WTC11 (cell line): ENCODE data around the gene CD300LG. TPM values are rescaled to one million over a fixed set of nuclear protein-coding genes. Genes with fewer than 3 reads are reported as not detected.
A peak's percentile ranks its signal among the peaks of the same experiment; 100 is the strongest.

Experiments
- ATAC-seq: fragments of 200-7000 bp; cut with Tn5 transposase; 2 replicates; pipeline ENCODE4 v1.10.0; 2021; ENCODE audit warnings: mild to moderate bottlenecking, moderate library complexity
- CTCF ChIA-PET: fragments of 300-600 bp; sonication (Branson Sonifier 250); formaldehyde crosslinking; loops from one replicate; lab custom pipeline; 2021; ENCODE audit warnings: antibody characterized with exemption; lab: Charles Lee
- POLR2A ChIA-PET: fragments of 350-600 bp; sonication (Branson Sonifier 250); formaldehyde crosslinking; loops from one replicate; lab custom pipeline; 2021; ENCODE audit warnings: antibody characterized with exemption; lab: Charles Lee
- DNase-seq: peaks from one replicate; pipeline ENCODE4 v3.0.0; 2021; ENCODE audit warnings: low spot score
- H3K27ac Mint-ChIP-seq: 2 replicates; pipeline ENCODE4 v1.8.0; 2021; ENCODE audit warnings: mixed read lengths
- H3K27me3 Mint-ChIP-seq: 2 replicates; pipeline ENCODE4 v1.8.0; 2021; ENCODE audit warnings: low read depth, mild to moderate bottlenecking, moderate library complexity, mixed read lengths
- H3K36me3 Mint-ChIP-seq: 2 replicates; pipeline ENCODE4 v1.8.0; 2021; ENCODE audit warnings: mixed read lengths
- H3K4me1 Mint-ChIP-seq: 2 replicates; pipeline ENCODE4 v1.8.0; 2022; ENCODE audit warnings: mixed read lengths
- H3K4me3 Mint-ChIP-seq: 2 replicates; pipeline ENCODE4 v1.8.0; 2021; ENCODE audit warnings: mild to moderate bottlenecking, moderate library complexity, mixed read lengths
- H3K9me3 Mint-ChIP-seq: 2 replicates; pipeline ENCODE4 v1.8.0; 2021; ENCODE audit warnings: mixed read lengths
- ATF1 ChIP-seq: sonication (generic); formaldehyde crosslinking; IDR thresholded peaks from 2 replicates; pipeline ENCODE4 v1.8.1; 2023; ENCODE audit warnings: mild to moderate bottlenecking, moderate library complexity, missing genetic modification reagents
- ATF2 ChIP-seq: sonication (generic); formaldehyde crosslinking; IDR thresholded peaks from 2 replicates; pipeline ENCODE4 v1.8.1; 2022; ENCODE audit warnings: low read depth, missing genetic modification reagents, borderline replicate concordance
- E2F1 ChIP-seq: sonication (generic); formaldehyde crosslinking; IDR thresholded peaks from 2 replicates; pipeline ENCODE4 v1.8.0; 2022; ENCODE audit warnings: mild to moderate bottlenecking, missing genetic modification reagents
- ELF4 ChIP-seq: sonication (generic); formaldehyde crosslinking; IDR thresholded peaks from 2 replicates; pipeline ENCODE4 v1.8.1; 2022; ENCODE audit warnings: low read depth, mild to moderate bottlenecking, moderate library complexity, missing genetic modification reagents
- FOXJ3 ChIP-seq: sonication (generic); formaldehyde crosslinking; IDR thresholded peaks from 2 replicates; pipeline ENCODE4 v1.9.0; 2021; ENCODE audit warnings: missing genetic modification reagents, mild to moderate bottlenecking, borderline replicate concordance
- IRF2 ChIP-seq: sonication (generic); formaldehyde crosslinking; IDR thresholded peaks from 2 replicates; pipeline ENCODE4 v1.8.0; 2022; ENCODE audit warnings: low read depth, missing genetic modification reagents, borderline replicate concordance
- JAZF1 ChIP-seq: fragments of 250-450 bp; sonication (Bioruptor Pico); IDR thresholded peaks from 2 replicates; pipeline ENCODE4 v1.9.0; 2021; ENCODE audit warnings: moderate library complexity, mild to moderate bottlenecking, inconsistent platforms
- KAT7 ChIP-seq: sonication (generic); formaldehyde crosslinking; IDR thresholded peaks from 2 replicates; pipeline ENCODE4 v1.8.1; 2023; ENCODE audit warnings: missing genetic modification reagents, mild to moderate bottlenecking, borderline replicate concordance
- MLX ChIP-seq: sonication (generic); formaldehyde crosslinking; IDR thresholded peaks from 2 replicates; pipeline ENCODE4 v1.8.1; 2023; ENCODE audit warnings: mild to moderate bottlenecking, missing genetic modification reagents, moderate library complexity
- MYBL2 ChIP-seq: sonication (generic); formaldehyde crosslinking; IDR thresholded peaks from 2 replicates; pipeline ENCODE4 v1.8.1; 2023; ENCODE audit warnings: mild to moderate bottlenecking, moderate library complexity, missing genetic modification reagents
- NFE2L1 ChIP-seq: sonication (generic); formaldehyde crosslinking; IDR thresholded peaks from 2 replicates; pipeline ENCODE4 v1.8.1; 2023; ENCODE audit warnings: missing genetic modification reagents
- PREB ChIP-seq: sonication (generic); formaldehyde crosslinking; IDR thresholded peaks from 2 replicates; pipeline ENCODE4 v1.8.1; 2022; ENCODE audit warnings: mild to moderate bottlenecking, missing genetic modification reagents, moderate library complexity, borderline replicate concordance
- RELA ChIP-seq: sonication (generic); formaldehyde crosslinking; IDR thresholded peaks from 2 replicates; pipeline ENCODE4 v1.8.1; 2022; ENCODE audit warnings: missing genetic modification reagents, mild to moderate bottlenecking, borderline replicate concordance
- SOX15 ChIP-seq: fragments of 250-450 bp; sonication (Bioruptor Pico); IDR thresholded peaks from 2 replicates; pipeline ENCODE4 v1.9.0; 2021; ENCODE audit warnings: mild to moderate bottlenecking
- STAT6 ChIP-seq: sonication (generic); formaldehyde crosslinking; conservative IDR thresholded peaks from 2 replicates; pipeline ENCODE4 v1.8.1; 2023; ENCODE audit warnings: mild to moderate bottlenecking, low read depth, missing genetic modification reagents, moderate library complexity
- USF1 ChIP-seq: sonication (generic); formaldehyde crosslinking; IDR thresholded peaks from 2 replicates; pipeline ENCODE4 v1.8.0; 2022; ENCODE audit warnings: mild to moderate bottlenecking, missing genetic modification reagents
- ZBTB21 ChIP-seq: sonication (generic); formaldehyde crosslinking; IDR thresholded peaks from 2 replicates; pipeline ENCODE4 v1.8.1; 2023; ENCODE audit warnings: mild to moderate bottlenecking, missing genetic modification reagents, borderline replicate concordance
- ZMAT4 ChIP-seq: fragments of 250-450 bp; sonication (Bioruptor Pico); IDR thresholded peaks from 2 replicates; pipeline ENCODE4 v1.9.0; 2021; ENCODE audit warnings: mild to moderate bottlenecking
- ZNF121 ChIP-seq: sonication (generic); formaldehyde crosslinking; IDR thresholded peaks from 2 replicates; pipeline ENCODE4 v1.8.0; 2023; ENCODE audit warnings: missing genetic modification reagents
- ZNF416 ChIP-seq: fragments of 250-450 bp; sonication (Bioruptor Pico); IDR thresholded peaks from 2 replicates; pipeline ENCODE4 v1.9.0; 2021; ENCODE audit warnings: mild to moderate bottlenecking, inconsistent platforms
- ZNF423 ChIP-seq: fragments of 250-450 bp; sonication (Bioruptor Pico); IDR thresholded peaks from 2 replicates; pipeline ENCODE4 v2.1.2; 2022; ENCODE audit warnings: mild to moderate bottlenecking, moderate library complexity
- ZNF425 ChIP-seq: fragments of 250-450 bp; sonication (Bioruptor Pico); conservative IDR thresholded peaks from 2 replicates; pipeline ENCODE4 v1.9.0; 2021; ENCODE audit warnings: mild to moderate bottlenecking
- total RNA-seq: library from RNA; stranded (reverse); gene quantifications from 3 replicates; pipeline ENCODE4 v1.2.3, GENCODE V29; 2021

CD300LG gene
- total RNA-seq, 1 experiment from 2014 or later = not detected

GRCh38 chr17:43888548-43888947 lies 41.6 kb downstream of the CD300LG start (continued):
- TF ChIP-seq PREB (CRISPR knock-in tag) (no peak), RELA (CRISPR knock-in tag) (no peak), E2F1 (no peak), FOXJ3 (CRISPR knock-in tag) (no peak), IRF2 (CRISPR knock-in tag) (no peak), USF1 (CRISPR knock-in tag) (no peak), MLX (no peak)
- TF ChIP-seq, all 79 proteins: peak for 0

GRCh38 chr17:43890240-43890639 lies 43.3 kb downstream of the CD300LG start:
- Mint-ChIP-seq H3K36me3 (peaks cover 12% of the 10 kb centered on the region; the same call in 1 of the 2 replicates), H3K4me3 (no peak overlapping the region), H3K9me3 (no peaks in the 10 kb centered on the region), H3K27me3 (no peaks in the 10 kb centered on the region), H3K4me1 (peaks cover 41% of the 10 kb centered on the region), H3K27ac (peak overlapping the region; percentile 67)
- ChIA-PET CTCF (interaction anchor here (2.0 to 4.3 kb wide), 2 partner anchors 11 to 20 kb away, joined by 8 to 49 read pairs; no protein-coding TSS in a partner anchor), POLR2A (no interaction called here)
- TF ChIP-seq ZMAT4 (CRISPR knock-in tag) = no peak
- no peak for TF ChIP-seq ZNF425 (CRISPR knock-in tag)
- TF ChIP-seq ELF4 (CRISPR knock-in tag) = no peak
- no peak for TF ChIP-seq ZNF416 (CRISPR knock-in tag)
- no peak for TF ChIP-seq JAZF1 (CRISPR knock-in tag)
- TF ChIP-seq ZNF121 (CRISPR knock-in tag) = no peak
- TF ChIP-seq ZBTB21 = no peak
- TF ChIP-seq SOX15 (CRISPR knock-in tag) = no peak
- no peak for ATAC-seq
- no peak for DNase-seq

GRCh38 chr17:43891851-43892646 lies 45.1 kb downstream of the CD300LG start:
- H3K27me3 Mint-ChIP-seq = no peaks in the 10 kb centered on the region
- peak overlapping the region; percentile 37 for H3K4me3 Mint-ChIP-seq
- H3K9me3 Mint-ChIP-seq = no peaks in the 10 kb centered on the region
- ChIA-PET POLR2A (no interaction called here), CTCF (interaction anchor here (1.0 to 4.3 kb wide), 8 partner anchors 10 to 408 kb away, joined by 3 to 49 read pairs (median 5); partner anchors contain the start of genes CD300LG, DHX8 and MPP2)
- peaks cover 34% of the 10 kb centered on the region for H3K4me1 Mint-ChIP-seq
- ATAC-seq (peak; percentile 93), DNase-seq (peak; percentile 33)
- H3K27ac Mint-ChIP-seq = peak overlapping the region; percentile 94
- H3K36me3 Mint-ChIP-seq = peaks cover 12% of the 10 kb centered on the region; the same call in 1 of the 2 replicates
- TF ChIP-seq KAT7 (CRISPR knock-in tag) (no peak), NFE2L1 (CRISPR knock-in tag) (no peak), MYBL2 (no peak), ATF2 (CRISPR knock-in tag) (no peak), STAT6 (CRISPR knock-in tag) (no peak), ZNF423 (no peak), ATF1 (CRISPR knock-in tag) (no peak)
